RWPE2 (cell line): ENCODE measurements around the gene SLCO3A1.
"Not testable (repeated sequence)": the region's sequence is repeated elsewhere in the genome, so short reads cannot be mapped to it uniquely, and the experiment has no call there.

Source experiments
- ATAC-seq: fragments of 200-7000 bp; cut with Tn5 transposase; 3 replicates; pipeline ENCODE4 v1.9.1; 2021; ENCODE audit warnings: low read depth
- DNase-seq: peaks from one replicate; pipeline ENCODE4 v3.0.0-alpha.2; 2020; ENCODE audit warnings: low spot score
- H3K27ac ChIP-seq: fragments of 450-650 bp; 2 replicates; pipeline ENCODE4 v1.5.1; 2017; ENCODE audit warnings: mild to moderate bottlenecking; ENCODE audit not compliant: poor library complexity, severe bottlenecking
- H3K27me3 ChIP-seq: fragments of 250-450 bp; sonication (Bioruptor Pico); 2 replicates; pipeline ENCODE4 v1.5.1; 2021; ENCODE audit warnings: mild to moderate bottlenecking, moderate library complexity; ENCODE audit not compliant: insufficient read depth, poor library complexity, severe bottlenecking
- H3K36me3 ChIP-seq: fragments of 250-450 bp; sonication (Bioruptor Pico); 2 replicates; pipeline ENCODE4 v1.5.1; 2020; ENCODE audit warnings: low read depth, mild to moderate bottlenecking, moderate library complexity
- H3K4me1 ChIP-seq: fragments of 250-450 bp; sonication (Bioruptor Pico); 2 replicates; pipeline ENCODE4 v1.5.1; 2021; ENCODE audit warnings: mild to moderate bottlenecking, moderate library complexity; ENCODE audit not compliant: insufficient read depth, poor library complexity, severe bottlenecking
- H3K4me3 ChIP-seq: fragments of 250-450 bp; sonication (Bioruptor Pico); 2 replicates; pipeline ENCODE4 v1.5.1; 2021; ENCODE audit warnings: mild to moderate bottlenecking, moderate library complexity; ENCODE audit not compliant: severe bottlenecking
- H3K9me3 ChIP-seq: fragments of 250-450 bp; sonication (Bioruptor Pico); 2 replicates; pipeline ENCODE4 v1.5.1; 2021; ENCODE audit warnings: mild to moderate bottlenecking, moderate library complexity; ENCODE audit not compliant: severe bottlenecking
- CTCF ChIP-seq: fragments of 450-650 bp; IDR thresholded peaks from one replicate; pipeline ENCODE4 v1.5.1; 2017; ENCODE audit warnings: mild to moderate bottlenecking, moderate library complexity; ENCODE audit not compliant: poor library complexity, severe bottlenecking

SLCO3A1 gene

GRCh38 chr15:92200891-92201290, 347.4 kb downstream of the SLCO3A1 start:
- Histone ChIP-seq H3K36me3 (no peaks in the 10 kb centered on the region), H3K9me3 (no peaks in the 10 kb centered on the region), H3K27ac (no peak overlapping the region), H3K4me1 (no peaks in the 10 kb centered on the region), H3K4me3 (no peak overlapping the region), H3K27me3 (peaks cover 3% of the 10 kb centered on the region)
- ATAC-seq (no peak), DNase-seq (no peak)
- TF ChIP-seq CTCF = no peak

- DNase-seq (no peak), ATAC-seq (peak; percentile 54; the same call in 2 of the 3 replicates)
- Histone ChIP-seq H3K4me1 (no peaks in the 10 kb centered on the region), H3K4me3 (no peak overlapping the region), H3K36me3 (no peaks in the 10 kb centered on the region), H3K27ac (no peak overlapping the region), H3K27me3 (peaks cover 7% of the 10 kb centered on the region), H3K9me3 (no peaks in the 10 kb centered on the region)
- peak; percentile 35 for TF ChIP-seq CTCF
Measured at GRCh38 chr15:92205255-92205739, 351.8 kb downstream of the SLCO3A1 start.

GRCh38 chr15:92207601-92208000, 354.1 kb downstream of the SLCO3A1 start:
- ATAC-seq, DNase-seq, H3K4me1 ChIP-seq, H3K9me3 ChIP-seq, H3K27ac ChIP-seq, H3K36me3 ChIP-seq, H3K4me3 ChIP-seq: not testable (repeated sequence)
- peaks cover 16% of the 10 kb centered on the region for H3K27me3 ChIP-seq
